LNCaP clone FGC (cell line): ENCODE data around the gene FBXL7.
A peak's percentile ranks its signal among the peaks of the same experiment; 100 is the strongest.

Experiments used
- DNase-seq: peaks from one replicate; pipeline ENCODE4 v3.0.0-alpha.2; 2011; ENCODE audit warnings: low read depth
- H3K4me3 ChIP-seq: 2 replicates; pipeline ENCODE4 v1.5.1; 2011; ENCODE audit warnings: mild to moderate bottlenecking, low read depth, low read length, control low read depth
- TF ChIP-seq, protein P1 (sequence below): IDR thresholded peaks from 2 replicates; pipeline ENCODE4 v1.5.1; 2012; ENCODE audit warnings: mild to moderate bottlenecking; ENCODE audit not compliant: control insufficient read depth, insufficient read depth; ENCODE audit errors: extremely low read depth

The FBXL7 gene

DNA sequence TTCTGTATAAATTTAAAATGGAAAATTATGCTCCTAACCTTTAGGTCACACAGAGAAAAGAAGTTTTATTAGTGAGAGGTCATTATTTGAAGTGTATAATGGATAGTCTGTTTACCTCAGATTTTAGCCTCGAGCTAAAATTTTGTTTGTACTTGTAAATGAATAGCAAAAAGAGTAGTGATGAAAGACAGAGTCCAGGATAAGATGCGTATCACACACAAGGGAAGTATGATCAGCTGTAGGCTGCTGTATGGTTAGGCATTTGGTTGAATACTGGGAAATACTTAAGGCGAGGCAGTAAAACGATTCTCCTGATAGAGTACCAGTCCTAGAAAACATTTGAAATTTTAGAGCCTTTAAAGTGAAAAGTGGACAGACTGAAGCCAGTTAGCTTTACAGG lies 92.7 kb downstream of the FBXL7 start:
- H3K4me3 ChIP-seq = no peak overlapping the region
- TF ChIP-seq, protein P1, sequence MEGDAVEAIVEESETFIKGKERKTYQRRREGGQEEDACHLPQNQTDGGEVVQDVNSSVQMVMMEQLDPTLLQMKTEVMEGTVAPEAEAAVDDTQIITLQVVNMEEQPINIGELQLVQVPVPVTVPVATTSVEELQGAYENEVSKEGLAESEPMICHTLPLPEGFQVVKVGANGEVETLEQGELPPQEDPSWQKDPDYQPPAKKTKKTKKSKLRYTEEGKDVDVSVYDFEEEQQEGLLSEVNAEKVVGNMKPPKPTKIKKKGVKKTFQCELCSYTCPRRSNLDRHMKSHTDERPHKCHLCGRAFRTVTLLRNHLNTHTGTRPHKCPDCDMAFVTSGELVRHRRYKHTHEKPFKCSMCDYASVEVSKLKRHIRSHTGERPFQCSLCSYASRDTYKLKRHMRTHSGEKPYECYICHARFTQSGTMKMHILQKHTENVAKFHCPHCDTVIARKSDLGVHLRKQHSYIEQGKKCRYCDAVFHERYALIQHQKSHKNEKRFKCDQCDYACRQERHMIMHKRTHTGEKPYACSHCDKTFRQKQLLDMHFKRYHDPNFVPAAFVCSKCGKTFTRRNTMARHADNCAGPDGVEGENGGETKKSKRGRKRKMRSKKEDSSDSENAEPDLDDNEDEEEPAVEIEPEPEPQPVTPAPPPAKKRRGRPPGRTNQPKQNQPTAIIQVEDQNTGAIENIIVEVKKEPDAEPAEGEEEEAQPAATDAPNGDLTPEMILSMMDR = no peak
- no peak for DNase-seq

DNA sequence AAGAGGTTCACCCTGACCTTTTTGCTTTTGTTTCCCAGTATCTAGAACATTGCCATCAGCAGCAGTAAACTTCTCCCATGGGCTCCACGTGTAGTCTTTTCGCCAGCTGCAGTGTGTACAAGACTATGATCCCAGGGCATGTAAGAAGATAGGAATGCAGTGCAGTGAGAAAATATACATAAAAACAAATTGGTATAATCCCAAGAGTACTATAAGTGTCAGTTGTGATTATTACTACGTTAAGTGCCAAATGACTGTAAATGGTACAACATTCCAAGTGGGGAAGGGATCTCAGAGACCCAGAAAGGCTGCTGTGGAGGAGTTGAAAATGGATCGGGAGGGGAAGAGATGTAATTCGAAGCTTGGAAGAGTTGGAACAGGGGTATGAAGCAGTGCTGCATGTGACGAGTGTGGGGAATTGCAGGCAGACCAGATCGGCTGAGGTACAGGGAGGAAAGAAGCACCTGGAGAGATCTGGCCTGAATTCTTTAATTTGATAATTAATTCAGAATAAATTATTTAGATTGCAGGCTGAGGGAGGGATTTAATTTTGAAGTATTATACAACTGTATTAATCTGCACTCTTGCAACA lies 95.1 kb downstream of the FBXL7 start:
- no peak overlapping the region for H3K4me3 ChIP-seq
- no peak for DNase-seq
- TF ChIP-seq, protein P1 = no peak

DNA sequence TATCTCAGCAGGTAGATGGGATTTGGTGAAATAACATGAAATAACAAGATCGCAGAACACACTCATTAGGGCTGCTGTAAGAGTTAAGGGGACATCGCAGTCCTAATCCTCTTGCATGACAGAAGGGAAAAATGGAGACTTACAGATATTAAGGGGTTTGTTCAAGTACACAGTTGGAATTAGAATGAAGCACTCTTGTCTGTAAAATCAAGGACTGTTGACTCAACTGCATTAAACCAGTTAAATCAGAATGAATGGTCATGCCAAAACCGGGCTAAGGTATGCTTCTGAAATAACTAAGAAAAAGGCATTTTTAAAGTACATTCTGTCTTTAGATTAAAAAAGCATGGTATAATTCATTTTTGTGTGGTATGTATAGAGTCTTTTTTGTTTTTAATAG lies 95.9 kb downstream of the FBXL7 start:
- DNase-seq = no peak
- TF ChIP-seq, protein P1 = no peak
- no peak overlapping the region for H3K4me3 ChIP-seq

DNA sequence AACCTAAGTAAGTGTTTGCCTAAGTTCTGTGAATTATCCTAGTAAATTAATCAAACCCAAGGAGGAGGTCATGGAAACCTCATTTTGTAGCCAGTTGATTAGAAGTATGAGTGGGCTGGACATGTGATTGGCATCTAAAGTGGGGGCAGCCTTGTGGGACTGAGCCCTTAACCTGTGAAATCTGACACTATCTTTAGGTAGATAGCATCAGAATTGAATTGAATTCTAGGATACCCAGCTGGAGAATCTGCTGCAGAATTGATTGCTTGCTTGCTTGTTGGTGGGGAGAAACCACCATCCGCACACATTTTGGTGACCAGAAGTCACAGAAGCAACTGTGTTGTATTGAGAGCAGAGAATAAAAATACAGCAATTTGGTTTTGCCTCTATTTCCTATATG lies 97.0 kb downstream of the FBXL7 start:
- TF ChIP-seq, protein P1 = no peak
- no peak for DNase-seq
- H3K4me3 ChIP-seq = no peak overlapping the region

DNA sequence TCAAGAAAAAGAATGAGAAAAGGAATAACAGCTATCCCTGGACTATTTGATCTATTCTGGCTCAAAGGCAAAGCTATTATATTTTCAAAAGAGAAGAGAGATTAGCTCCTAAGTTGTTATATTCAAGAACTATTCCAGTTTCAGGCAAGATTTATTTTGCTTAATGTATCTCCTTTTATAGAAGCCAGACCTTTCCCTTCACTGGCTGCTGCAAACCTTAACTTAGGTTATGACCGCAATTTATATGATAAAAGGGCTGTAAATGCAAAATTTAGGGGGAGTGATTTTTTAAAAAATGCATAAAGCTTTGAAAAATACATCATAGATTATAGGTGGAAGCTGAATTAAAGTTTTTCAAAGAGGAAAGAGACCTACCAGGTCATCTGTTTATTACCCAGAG lies 97.8 kb downstream of the FBXL7 start:
- H3K4me3 ChIP-seq = no peak overlapping the region
- no peak for DNase-seq
- TF ChIP-seq, protein P1 = no peak

DNA sequence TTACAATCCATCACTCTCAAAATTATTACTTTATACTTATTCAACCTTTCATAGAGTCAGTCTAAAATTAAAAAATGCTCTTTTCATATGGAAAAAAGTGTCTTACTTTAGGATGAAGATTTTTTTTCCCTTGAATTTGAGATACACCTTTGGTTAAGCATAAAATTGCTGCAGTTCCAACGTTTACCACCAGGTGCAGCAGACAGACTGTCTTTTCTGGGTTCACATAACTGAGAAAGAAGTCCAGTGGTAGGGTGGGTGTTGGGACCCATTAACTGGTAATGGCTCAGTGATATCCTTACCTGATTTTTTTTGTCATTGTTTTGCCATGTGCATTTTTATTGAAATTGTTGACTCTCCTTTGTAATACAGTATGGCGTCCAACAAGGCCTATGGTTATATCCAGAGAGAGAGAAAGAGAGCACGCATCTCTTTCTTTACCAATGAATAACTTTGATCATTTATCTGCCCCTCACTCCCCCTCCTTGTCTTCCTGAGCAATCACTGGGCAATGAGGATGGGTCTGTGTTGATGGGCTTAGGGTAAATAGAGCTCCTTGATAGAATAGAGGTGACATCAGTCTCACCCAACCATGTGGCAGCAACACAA lies 98.4 kb downstream of the FBXL7 start:
- TF ChIP-seq, protein P1 = peak; percentile 49
- DNase-seq = peak; percentile 1
- H3K4me3 ChIP-seq = no peak overlapping the region

DNA sequence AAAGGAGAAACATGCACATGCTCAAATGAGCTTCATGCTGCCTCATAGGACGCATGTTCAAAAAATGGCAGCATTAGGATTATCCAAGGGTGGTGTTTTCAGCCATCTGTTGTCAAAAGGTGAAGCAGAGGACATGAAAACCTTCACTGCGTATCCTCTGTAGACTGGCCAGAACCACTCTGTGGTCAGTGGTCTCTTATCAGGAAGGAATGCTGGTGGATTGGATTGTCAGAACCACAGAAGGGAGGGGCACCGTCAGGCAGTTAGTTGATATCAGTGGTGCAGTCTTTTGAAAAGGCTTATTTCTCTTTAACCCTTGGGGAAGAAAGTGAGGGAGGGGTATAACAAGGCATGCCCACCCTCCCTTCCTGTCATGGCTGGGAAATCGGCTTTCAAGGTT lies 100.1 kb downstream of the FBXL7 start:
- no peak for DNase-seq

More for the DNA sequence above, 100.1 kb downstream of the FBXL7 start:
- H3K4me3 ChIP-seq = no peak overlapping the region
- TF ChIP-seq, protein P1 = no peak
